Motor neuron (in vitro differentiated cells): ENCODE results near the gene SNX25. TPM values are rescaled to one million over a fixed set of nuclear protein-coding genes. Genes with fewer than 3 reads are reported as not detected.

Experiments used
- ATAC-seq, 8 experiments: fragments of 200-7000 bp; cut with Tn5 transposase; replicated peaks in 6 of 8; 2 replicates each; pipeline ENCODE4 v1.8.0; 2021; ENCODE audit warnings: mild to moderate bottlenecking in 8 of 8, moderate library complexity in 8 of 8
- H3K27ac ChIP-seq, 2 donors: fragments of 250-450 bp; sonication (Bioruptor Pico); 2 replicates each; pipeline ENCODE4 v1.9.0; 2021; ENCODE audit warnings: antibody characterized with exemption in 2 of 2, mild to moderate bottlenecking in 2 of 2, moderate library complexity in 1 of 2
- H3K4me1 ChIP-seq, 2 donors: fragments of 250-450 bp; sonication (Bioruptor Pico); replicated peaks in 1 of 2; 2 replicates each; pipeline ENCODE4 v1.6.1; 2021; ENCODE audit warnings: antibody characterized with exemption in 2 of 2, mild to moderate bottlenecking in 2 of 2, moderate library complexity in 1 of 2
- H3K4me3 ChIP-seq, 5 donors: fragments of 250-450 bp; sonication (Bioruptor Pico); 2 replicates each; pipeline ENCODE4 v1.9.0; 2021; ENCODE audit warnings: antibody characterized with exemption in 5 of 5, mild to moderate bottlenecking in 5 of 5, moderate library complexity in 4 of 5
- WGBS, 10 experiments: fragments of 450-650 bp; shearing (Covaris generic); methylation state at CpG; one replicate each; pipeline ENCODE4 v1.0.0; 2022; 5-methylcytosine and 5-hydroxymethylcytosine counted together
- in situ Hi-C, 9 experiments: fragments of 400-800 bp; cut with MboI; loops; one replicate each; pipeline ENCODE4 v1.15.0; 2021; ENCODE audit warnings: low sequenced_read_pairs in 9 of 9, low pct_unique_long_range_greater_than_20kb in 2 of 9; ENCODE audit not compliant: unreplicated experiment in 9 of 9
- total RNA-seq, 8 experiments: library from RNA; unstranded; fragments of 300-600 nt; gene quantifications; 2 replicates each; pipeline versions ENCODE4 v1.2.3 to v1.2.4, GENCODE V29; 2022

The SNX25 gene
- total RNA-seq, result 10 to 100 TPM; 13.1 to 55.4 (median 20.2) TPM

- in situ Hi-C loops, result no loop called here
- Histone ChIP-seq H3K4me1 (peaks cover 12 to 15% of the 10 kb centered on the region in 2 donors), H3K27ac (peak within 1 kb of the TSS; percentile 51 to 61), H3K4me3 (peak within 1 kb of the TSS; percentile 54 to 97 (median 80))
- peak; percentile 85 to 95 (median 93) for ATAC-seq
- WGBS, 10 experiments, result 0 to 14% (median 3%) methylated on average over 2 to 12 of the region's 72 CpGs
These were observed at the start of gene SNX25 for GRCh38 chr4:185209031-185209851. SNX25 (plus strand) TSS chr4:185209598; CDS start chr4:185209827, 229 bp downstream.

DNA sequence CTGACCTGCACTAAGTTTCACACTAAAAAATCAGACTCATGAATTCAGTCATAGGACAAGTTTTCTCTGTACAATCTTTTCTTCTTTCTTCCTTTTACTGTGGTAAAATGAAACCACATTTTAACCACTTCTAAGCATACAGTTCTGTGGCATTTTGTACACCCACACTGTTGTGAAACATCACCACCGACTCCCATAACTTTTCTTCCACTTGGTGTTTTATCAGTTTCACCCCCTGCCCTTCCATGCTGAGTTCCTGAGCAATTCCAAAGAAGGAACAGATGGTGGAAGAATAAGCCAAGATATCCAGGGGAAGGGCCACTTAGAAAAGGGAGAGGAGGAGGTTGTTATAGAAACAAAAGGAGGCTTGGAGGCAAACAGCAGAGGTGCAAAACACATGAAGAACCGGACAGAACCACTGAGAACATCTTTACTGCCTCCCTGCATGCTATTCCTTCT, 43.8 kb upstream of the SNX25 start:
- Histone ChIP-seq H3K27ac (no peak overlapping the region), H3K4me3 (no peak overlapping the region), H3K4me1 (peaks cover 4 to 5% of the 10 kb centered on the region in 2 donors)
- in situ Hi-C loops, result no loop called here
- WGBS, 10 experiments, result 10 to 83% (median 57%) methylated on average over 1 to 2 of the region's 2 CpGs; no CpG with 5 or more reads in 4 of the 10 experiments
- peak in 2 of 8 experiments; percentile 17 to 66 for ATAC-seq

GRCh38 chr4:185167234-185167633, 42.2 kb upstream of the SNX25 start:
- in situ Hi-C loops, result no loop called here
- no peak for ATAC-seq
- 54 to 100% (median 96%) methylated on average over 1 to 9 of the region's 9 CpGs; no CpG with 5 or more reads in 1 of the 10 experiments for WGBS, 10 experiments
- peaks cover 7 to 8% of the 10 kb centered on the region in 2 donors for H3K4me1 ChIP-seq
- no peak overlapping the region for H3K4me3 ChIP-seq
- H3K27ac ChIP-seq, result no peak overlapping the region

DNA sequence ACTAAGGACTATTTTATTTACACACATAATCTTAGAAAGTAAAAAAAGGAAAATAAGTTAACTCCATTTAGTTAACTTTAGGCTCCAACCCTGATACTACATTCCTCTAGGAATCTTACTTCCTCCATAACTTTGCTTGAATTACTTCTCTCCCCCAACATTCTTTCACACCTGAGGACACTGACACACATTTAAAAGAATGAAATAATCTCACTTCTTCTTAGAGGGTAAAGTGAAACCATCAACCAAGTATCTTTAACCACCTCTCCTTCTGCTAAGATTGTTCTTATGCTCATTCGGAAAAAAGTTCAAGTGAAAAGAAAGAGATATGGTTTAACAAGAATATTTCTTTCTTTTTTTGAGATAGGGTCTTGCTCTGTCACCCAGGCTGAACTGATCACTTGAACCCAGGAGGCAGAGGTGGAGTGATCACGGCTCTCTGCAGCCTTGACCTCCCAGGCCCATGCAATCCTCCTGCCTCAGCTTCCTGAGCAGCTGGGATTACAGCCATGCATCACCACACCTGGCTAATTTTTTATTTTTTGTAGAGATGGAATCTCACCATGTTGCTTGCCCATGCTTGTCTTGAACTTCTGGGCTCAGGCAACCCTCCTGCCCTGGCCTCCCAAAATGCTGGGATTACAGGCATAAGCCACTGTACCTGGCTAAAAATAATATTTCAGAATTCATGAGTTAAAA, 37.9 kb upstream of the SNX25 start:
- Histone ChIP-seq H3K4me1 (peaks cover 3% of the 10 kb centered on the region in 2 donors), H3K4me3 (no peak overlapping the region), H3K27ac (no peak overlapping the region)
- no peak for ATAC-seq
- 71 to 100% (median 85%) methylated on average over 1 to 2 of the region's 2 CpGs; no CpG with 5 or more reads in 2 of the 10 experiments for WGBS, 10 experiments
- in situ Hi-C loops, result no loop called here

DNA sequence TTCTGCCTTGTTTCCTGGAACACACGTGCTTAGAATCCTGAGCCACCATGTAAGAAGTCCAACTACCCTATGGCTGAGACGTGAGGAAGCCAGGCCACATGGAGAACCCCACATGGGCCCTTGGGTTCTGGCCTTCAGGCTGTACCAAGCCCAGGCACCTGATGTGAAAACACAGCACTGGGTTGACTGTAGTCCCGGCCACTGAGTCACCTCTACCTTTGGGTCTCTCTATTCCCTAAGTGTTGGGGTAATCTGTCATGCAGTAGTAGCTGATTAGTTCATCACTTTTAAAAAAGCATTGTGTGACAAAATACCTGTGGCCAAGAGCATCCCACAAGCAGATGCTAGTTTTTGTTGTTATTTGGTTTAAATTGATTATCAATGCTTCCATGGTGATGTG, 29.9 kb upstream of the SNX25 start:
- in situ Hi-C loops, result no loop called here
- no peak for ATAC-seq

DNA sequence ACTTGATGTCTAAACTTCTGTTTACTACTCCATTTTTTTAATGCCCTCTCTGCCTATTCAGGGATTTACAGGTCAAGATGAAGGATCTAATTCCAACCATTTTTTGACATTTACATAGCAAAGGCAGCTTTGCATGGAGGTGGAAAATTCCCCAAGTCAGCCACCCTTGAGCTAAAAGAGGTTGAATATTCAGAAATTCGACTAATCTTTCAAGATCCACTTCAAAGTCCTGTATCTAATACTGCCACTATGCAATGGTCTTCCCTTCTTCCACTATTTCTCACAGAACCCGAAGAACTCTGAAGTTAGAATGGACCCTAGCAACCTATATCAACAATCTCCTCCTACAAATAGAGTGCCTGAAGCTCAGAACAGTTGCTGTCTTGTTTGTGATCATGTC, 27.2 kb upstream of the SNX25 start:
- in situ Hi-C loops, result no loop called here
- 0 to 73% (median 33%) methylated on average over 1 to 2 of the region's 2 CpGs; no CpG with 5 or more reads in 1 of the 10 experiments for WGBS, 10 experiments
- Histone ChIP-seq H3K4me1 (peaks cover 4 to 7% of the 10 kb centered on the region in 2 donors), H3K27ac (no peak overlapping the region), H3K4me3 (no peak overlapping the region)
- peak in 3 of 8 experiments; percentile 67 to 81 (median 75) for ATAC-seq

More for the DNA sequence above, 29.9 kb upstream of the SNX25 start:
- Histone ChIP-seq H3K4me3 (no peak overlapping the region), H3K4me1 (no peaks in the 10 kb centered on the region), H3K27ac (no peak overlapping the region)
- 60 to 100% (median 86%) methylated on average over 1 to 2 of the region's 3 CpGs; no CpG with 5 or more reads in 4 of the 10 experiments for WGBS, 10 experiments

GRCh38 chr4:185183622-185184281, 25.6 kb upstream of the SNX25 start:
- Histone ChIP-seq H3K4me3 (no peak overlapping the region), H3K27ac (no peak overlapping the region), H3K4me1 (peaks cover 4 to 8% of the 10 kb centered on the region in 2 donors)
- ATAC-seq, result peak in 6 of 8 experiments; percentile 48 to 76 (median 68)
- 27 to 73% (median 61%) methylated on average over 3 to 6 of the region's 6 CpGs for WGBS, 10 experiments
- in situ Hi-C loops, result no loop called here

- ATAC-seq, result peak in 2 of 8 experiments; percentile 40 to 44
- Histone ChIP-seq H3K27ac (no peak overlapping the region), H3K4me1 (peaks cover 4 to 8% of the 10 kb centered on the region in 2 donors), H3K4me3 (no peak overlapping the region)
- 50 to 100% (median 69%) methylated on average over 2 to 3 of the region's 3 CpGs; no CpG with 5 or more reads in 1 of the 10 experiments for WGBS, 10 experiments
- in situ Hi-C loops, result no loop called here
These were observed 22.6 kb upstream of the SNX25 start for GRCh38 chr4:185186769-185187168.

DNA sequence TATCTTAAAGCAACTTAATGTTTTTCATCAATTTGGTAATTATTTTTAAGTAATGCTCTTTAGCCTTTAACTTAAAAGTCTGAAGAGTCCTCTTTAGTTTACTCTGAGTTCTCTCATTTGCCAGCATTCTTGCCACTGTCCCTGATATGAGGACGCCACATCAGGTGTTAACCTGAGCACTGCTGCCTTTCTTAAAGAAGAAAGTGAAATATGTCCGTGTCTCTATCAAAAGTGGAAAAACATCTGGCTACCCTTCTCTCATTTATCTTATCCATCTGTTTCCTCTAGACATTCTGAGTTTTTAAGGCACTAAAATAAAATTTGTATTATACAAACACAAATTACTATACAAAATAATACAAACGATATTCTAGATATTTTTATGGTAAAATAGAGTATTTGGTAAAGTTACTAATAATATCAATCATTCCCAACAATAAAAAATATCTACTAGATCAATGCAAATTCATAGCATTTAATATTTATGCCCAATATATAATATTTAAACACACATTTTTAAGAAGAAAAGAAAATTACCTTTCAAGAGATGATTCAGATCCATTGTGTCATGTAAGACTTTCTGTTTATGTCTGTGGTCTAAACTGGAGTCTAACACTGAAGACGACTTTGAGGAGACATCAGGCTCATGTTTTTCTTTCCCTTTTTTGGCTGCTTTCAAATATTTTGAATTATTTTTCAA, 19.6 kb upstream of the SNX25 start:
- no peak for ATAC-seq
- Histone ChIP-seq H3K4me1 (peaks cover 4 to 8% of the 10 kb centered on the region in 2 donors), H3K4me3 (no peak overlapping the region), H3K27ac (no peak overlapping the region)
- 31 to 100% (median 92%) methylated on average over 2 to 4 of the region's 4 CpGs for WGBS, 10 experiments
- in situ Hi-C loops, result no loop called here

- Histone ChIP-seq H3K4me3 (no peak overlapping the region), H3K27ac (no peak overlapping the region), H3K4me1 (peaks cover 4 to 8% of the 10 kb centered on the region in 2 donors)
- in situ Hi-C loops, result no loop called here
- 86 to 100% (median 92%) methylated on average over 1 to 6 of the region's 6 CpGs for WGBS, 10 experiments
- ATAC-seq, result no peak
These were observed 19.0 kb upstream of the SNX25 start for GRCh38 chr4:185190306-185190856.

DNA sequence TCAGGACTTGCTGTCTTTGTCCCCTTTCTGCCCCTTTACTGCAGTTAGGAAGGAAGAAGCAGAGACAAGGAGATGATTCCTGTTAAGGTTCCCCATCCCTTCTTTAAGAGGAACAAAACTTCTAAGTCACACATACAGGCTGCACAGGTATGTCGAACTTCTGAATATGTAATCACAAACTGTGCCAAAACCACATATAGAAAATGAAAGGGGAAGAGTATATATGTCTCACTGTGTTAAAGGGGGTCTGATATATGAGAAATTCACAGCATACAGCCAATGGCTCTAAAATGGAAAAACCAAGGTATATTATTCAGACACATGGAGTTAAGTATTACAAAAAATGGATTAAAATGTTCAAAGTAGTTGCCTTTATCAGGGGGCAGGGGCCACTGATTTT, 17.3 kb upstream of the SNX25 start:
- in situ Hi-C loops, result no loop called here
- H3K4me3 ChIP-seq, result no peak overlapping the region
- H3K27ac ChIP-seq, result no peak overlapping the region
- 80 to 100% (median 93%) methylated on average over 1 of the region's 1 CpG; no CpG with 5 or more reads in 6 of the 10 experiments for WGBS, 10 experiments
- H3K4me1 ChIP-seq, result peaks cover under 1 to 3% of the 10 kb centered on the region in 2 donors
- ATAC-seq, result no peak
